H1 (cell line): ENCODE data around the gene ITIH1. TPM values are rescaled to one million over a fixed set of nuclear protein-coding genes. Genes with fewer than 3 reads are reported as not detected.
A peak's percentile ranks its signal among the peaks of the same experiment; 100 is the strongest.

ENCODE experiments used
- CTCF ChIA-PET: fragments of 300-600 bp; sonication (Branson Sonifier 250); formaldehyde crosslinking; loops from one replicate; lab custom pipeline; 2021; ENCODE audit not compliant: partially characterized antibody; lab: Charles Lee
- POLR2A ChIA-PET: fragments of 300-600 bp; sonication (Branson Sonifier 250); formaldehyde crosslinking; loops from one replicate; lab custom pipeline; 2021; ENCODE audit warnings: inconsistent platforms; ENCODE audit not compliant: partially characterized antibody; lab: Charles Lee
- DNase-seq, 2 experiments: peaks; one replicate each; pipeline versions ENCODE4 v3.0.0 to v3.0.0-alpha.2; 2010 to 2022; ENCODE audit warnings: low spot score in 2 of 2, low read depth in 1 of 2, mixed read lengths in 1 of 2
- FAIRE-seq: peaks from 2 replicates; lab custom pipeline; 2011; peaks lifted over from hg19 to GRCh38; lab: Jason Lieb, UNC
- H2AFZ ChIP-seq: 2 replicates; pipeline ENCODE4 v1.8.1; 2012; ENCODE audit warnings: low read length, inconsistent platforms
- H2AK5ac ChIP-seq: 2 replicates; pipeline ENCODE4 v1.6.1; 2013; ENCODE audit warnings: low read depth, low read length
- H2BK120ac ChIP-seq: replicated peaks from 2 replicates; pipeline ENCODE3; 2013; ENCODE audit warnings: low read depth, low read length, inconsistent platforms
- H2BK12ac ChIP-seq: 2 replicates; pipeline ENCODE4 v1.6.1; 2013; ENCODE audit warnings: low read depth, low read length
- H2BK15ac ChIP-seq: 2 replicates; pipeline ENCODE4 v1.6.1; 2013; ENCODE audit warnings: low read length
- H2BK20ac ChIP-seq: 2 replicates; pipeline ENCODE4 v1.6.1; 2013; ENCODE audit warnings: low read length
- H2BK5ac ChIP-seq: 2 replicates; pipeline ENCODE4 v1.6.1; 2013; ENCODE audit warnings: low read depth, low read length
- H3K14ac ChIP-seq: 2 replicates; pipeline ENCODE4 v1.6.1; 2013; ENCODE audit warnings: inconsistent platforms; ENCODE audit not compliant: insufficient read length
- H3K18ac ChIP-seq: 2 replicates; pipeline ENCODE4 v1.6.1; 2013; ENCODE audit warnings: low read length; ENCODE audit errors: extremely low read depth
- H3K23ac ChIP-seq: 2 replicates; pipeline ENCODE4 v1.6.1; 2013; ENCODE audit warnings: inconsistent platforms; ENCODE audit not compliant: insufficient read length
- H3K23me2 ChIP-seq: 2 replicates; pipeline ENCODE4 v1.6.1; 2013; ENCODE audit warnings: low read depth, low read length
- H3K27ac ChIP-seq: 2 replicates; pipeline ENCODE4 v1.6.1; 2011; ENCODE audit warnings: low read depth, low read length, inconsistent platforms
- H3K27me3 ChIP-seq, 4 experiments: replicated peaks in 1 of 4; 1 replicate in 1 of 4; 2 replicates in 3 of 4; pipeline versions ENCODE4 v1.6.1 to v1.8.1; 2011 to 2013; ENCODE audit warnings: low read length in 3 of 4, mild to moderate bottlenecking in 3 of 4, inconsistent platforms in 2 of 4, mixed read lengths in 2 of 4, moderate library complexity in 1 of 4; ENCODE audit not compliant: control insufficient read depth in 3 of 4, insufficient read depth in 3 of 4; ENCODE audit errors: extremely low read depth in 1 of 4
- H3K36me3 ChIP-seq, 4 experiments: 2 replicates each; pipeline versions ENCODE4 v1.6.1 to v1.8.1; 2011 to 2013; ENCODE audit warnings: mild to moderate bottlenecking in 4 of 4, low read length in 3 of 4, moderate library complexity in 2 of 4, control low read depth in 1 of 4, inconsistent platforms in 1 of 4; ENCODE audit not compliant: insufficient read depth in 4 of 4, control insufficient read depth in 2 of 4
- H3K4ac ChIP-seq: replicated peaks from 2 replicates; pipeline ENCODE3; 2013; ENCODE audit warnings: low read length, low read depth, mixed read lengths, inconsistent platforms; ENCODE audit not compliant: insufficient read length
- H3K4me1 ChIP-seq, 4 experiments: replicated peaks in 1 of 4; 1 replicate in 1 of 4; 2 replicates in 3 of 4; pipeline versions ENCODE4 v1.6.1 to v1.8.1; 2011 to 2013; ENCODE audit warnings: low read length in 3 of 4, inconsistent platforms in 2 of 4, mixed read lengths in 1 of 4; ENCODE audit not compliant: insufficient read depth in 4 of 4, control insufficient read depth in 3 of 4
- H3K4me2 ChIP-seq, 2 experiments: 2 replicates each; pipeline versions ENCODE4 v1.6.1 to v1.8.1; 2011 to 2013; ENCODE audit warnings: low read depth in 2 of 2, low read length in 2 of 2, control low read depth in 1 of 2, inconsistent platforms in 1 of 2, mild to moderate bottlenecking in 1 of 2; ENCODE audit not compliant: insufficient read depth in 1 of 2
- H3K4me3 ChIP-seq, 4 experiments: fragments of 200-600, 300-600 bp in 1 of 4; sonication (generic), shearing (Covaris generic), sonication (Bioruptor Twin) in 1 of 4; 2 replicates each; pipeline versions ENCODE4 v1.5.1 to v1.8.1; 2011 to 2016; ENCODE audit warnings: low read length in 4 of 4, low read depth in 3 of 4, control low read depth in 2 of 4, inconsistent platforms in 2 of 4, mild to moderate bottlenecking in 2 of 4, mixed read lengths in 1 of 4, moderate library complexity in 1 of 4; ENCODE audit not compliant: insufficient read depth in 2 of 4; ENCODE audit errors: extremely low read depth in 1 of 4
- H3K56ac ChIP-seq: replicated peaks from 2 replicates; pipeline ENCODE3; 2013; ENCODE audit warnings: low read depth, mild to moderate bottlenecking, mixed read lengths, low read length, inconsistent platforms; ENCODE audit not compliant: insufficient read length
- H3K79me1 ChIP-seq: 2 replicates; pipeline ENCODE4 v1.6.1; 2013; ENCODE audit warnings: low read depth, low read length, control low read depth
- H3K79me2 ChIP-seq, 2 experiments: 2 replicates each; pipeline versions ENCODE4 v1.6.1 to v1.8.1; 2012 to 2013; ENCODE audit warnings: low read length in 2 of 2, mild to moderate bottlenecking in 2 of 2, inconsistent platforms in 1 of 2; ENCODE audit not compliant: insufficient read depth in 2 of 2, control insufficient read depth in 1 of 2
- H3K9ac ChIP-seq, 4 experiments: replicated peaks in 1 of 4; 1 replicate in 1 of 4; 2 replicates in 3 of 4; pipeline versions ENCODE4 v1.6.1 to v1.8.1; 2011 to 2013; ENCODE audit warnings: low read depth in 3 of 4, low read length in 3 of 4, control low read depth in 2 of 4, mild to moderate bottlenecking in 2 of 4, moderate library complexity in 2 of 4, inconsistent platforms in 1 of 4; ENCODE audit errors: extremely low read depth in 1 of 4
- H3K9me3 ChIP-seq, 2 experiments: 2 replicates each; pipeline versions ENCODE4 v1.6.1 to v1.8.1; 2012 to 2013; ENCODE audit warnings: mild to moderate bottlenecking in 2 of 2, moderate library complexity in 2 of 2, control low read depth in 1 of 2, inconsistent platforms in 1 of 2, low read depth in 1 of 2, low read length in 1 of 2, mixed read lengths in 1 of 2; ENCODE audit not compliant: insufficient read depth in 2 of 2
- H4K20me1 ChIP-seq, 2 experiments: replicated peaks in 1 of 2; 2 replicates each; pipeline versions ENCODE3 to v1.8.1; 2011 to 2013; ENCODE audit warnings: inconsistent platforms in 2 of 2, low read length in 2 of 2, mild to moderate bottlenecking in 1 of 2; ENCODE audit not compliant: insufficient read depth in 2 of 2, control insufficient read depth in 1 of 2
- H4K5ac ChIP-seq: 2 replicates; pipeline ENCODE4 v1.6.1; 2013; ENCODE audit warnings: low read length, low read depth, mixed read lengths, inconsistent platforms; ENCODE audit not compliant: insufficient read length
- H4K8ac ChIP-seq: 2 replicates; pipeline ENCODE4 v1.8.0; 2013; ENCODE audit warnings: mild to moderate bottlenecking, moderate library complexity, low read length, inconsistent platforms; ENCODE audit not compliant: insufficient read depth; ENCODE audit errors: extremely low read depth
- H4K91ac ChIP-seq: replicated peaks from 2 replicates; pipeline ENCODE3; 2013; ENCODE audit warnings: low read length, mixed read lengths, inconsistent platforms; ENCODE audit not compliant: insufficient read length
- BACH1 ChIP-seq: IDR thresholded peaks from 2 replicates; pipeline ENCODE4 v1.6.1; 2012; ENCODE audit warnings: low read length, improper control_type of control experiment
- KDM1A ChIP-seq: fragments of 200-600, 300-600 bp; sonication (generic); IDR thresholded peaks from 2 replicates; pipeline ENCODE4 v1.7.1; 2016; ENCODE audit warnings: mild to moderate bottlenecking, low read length, borderline replicate concordance
- RFX5 ChIP-seq: IDR thresholded peaks from 2 replicates; pipeline ENCODE4 v1.6.1; 2011; ENCODE audit warnings: low read depth, low read length, improper control_type of control experiment, borderline replicate concordance
- SIRT6 ChIP-seq: IDR thresholded peaks from one replicate; pipeline ENCODE4 v1.7.1; 2012; ENCODE audit warnings: low read length, inconsistent platforms
- WGBS, 2 experiments: shearing (Covaris generic) in 1 of 2; methylation state at CpG; one replicate each; pipeline versions ENCODE4 v1.1.6 to v1.1.7; 2013 to 2015; ENCODE audit warnings: low lambda C conversion rate in 2 of 2, mixed read lengths in 2 of 2, inconsistent platforms in 1 of 2, low coverage in 1 of 2, missing lambda C conversion rate in 1 of 2; ENCODE audit not compliant: insufficient replicate concordance in 2 of 2, insufficient coverage in 1 of 2, insufficient read length in 1 of 2; ENCODE audit errors: extremely low coverage in 1 of 2, missing lambda C conversion rate in 1 of 2; 5-methylcytosine and 5-hydroxymethylcytosine counted together
- polyA plus RNA-seq, 7 experiments: library from polyadenylated mRNA; depleted of rRNA in 3 of 7; stranded (reverse) in 5 of 7; unstranded in 2 of 7; fragments of >200 nt in 5 of 7; fragments of 200-250 nt in 2 of 7; gene quantifications; 1 replicate in 5 of 7; 2 replicates in 1 of 7; 4 replicates in 1 of 7; pipeline versions ENCODE4 v1.2.1 to v1.2.3, GENCODE V29; 2011 to 2013; ENCODE audit warnings: missing spikeins in 2 of 7, mixed read lengths in 2 of 7
- total RNA-seq: library from RNA; stranded (reverse); fragmentation: NEBNext Ultra II Directional; extraction: Animal tissue kit (Norgen Biotek cat#: 25700); gene quantifications from 2 replicates; pipeline ENCODE4 v1.2.1, GENCODE V29; 2021

The ITIH1 gene
- total and polyA plus RNA-seq, 2 of the 8 experiments (the other 6 are each of a cell fraction or from before 2014, with no cell fraction given) = not detected

GRCh38 chr3:52790337-52790736 is 12.9 kb downstream of the ITIH1 start:
- H3K9ac ChIP-seq = no peak overlapping the region
- H2AK5ac ChIP-seq = no peak overlapping the region
- no peak overlapping the region for H3K23ac ChIP-seq
- H3K4me2 ChIP-seq = no peak overlapping the region
- 0 out of 2 replicates have a peak overlapping the region, but pooled peaks have one; percentile 18 for H2BK20ac ChIP-seq
- H3K23me2 ChIP-seq = no peaks in the 10 kb centered on the region
- DNase-seq = no peak
- no peak overlapping the region for H4K8ac ChIP-seq
- FAIRE-seq = no peak
- H3K79me2 ChIP-seq = no peaks in the 10 kb centered on the region
- WGBS, 2 experiments = 85% methylated on average over 7 of the region's 7 CpGs; no CpG with 5 or more reads in 1 of the 2 experiments
- no peaks in the 10 kb centered on the region for H3K4me1 ChIP-seq
- no peak overlapping the region for H2BK12ac ChIP-seq
- H2AFZ ChIP-seq = no peak overlapping the region
- ChIA-PET POLR2A (interaction anchor here (0.8 to 2.5 kb wide), 3 partner anchors 9 to 22 kb away, joined by 3 to 10 read pairs (median 3); partner anchors contain the start of gene NEK4), CTCF (interaction anchor here (0.7 to 3.4 kb wide), 7 partner anchors 9 to 107 kb away, joined by 3 to 28 read pairs (median 3); partner anchors contain the start of gene STIMATE)
- no peak for TF ChIP-seq RFX5
- TF ChIP-seq BACH1 = no peak
- TF ChIP-seq SIRT6 = no peak
- peak; percentile 68; the same call in 1 of the 2 replicates for TF ChIP-seq KDM1A
- H3K9me3 ChIP-seq = no peaks in the 10 kb centered on the region
- H3K36me3 ChIP-seq = no peaks in the 10 kb centered on the region
- H2BK15ac ChIP-seq = no peak overlapping the region
- no peaks in the 10 kb centered on the region for H3K27me3 ChIP-seq
- no peak overlapping the region for H3K14ac ChIP-seq
- H4K91ac ChIP-seq = no peak overlapping the region
- H4K20me1 ChIP-seq = peaks cover 0 to 3% of the 10 kb centered on the region in 2 experiments
- H2BK5ac ChIP-seq = 0 out of 2 replicates have a peak overlapping the region, but pooled peaks have one; percentile 21
- no peak overlapping the region for H4K5ac ChIP-seq
- no peak overlapping the region for H3K56ac ChIP-seq
- H3K27ac ChIP-seq = no peak overlapping the region
- no peaks in the 10 kb centered on the region for H3K79me1 ChIP-seq
- H2BK120ac ChIP-seq = no peak overlapping the region
- no peak overlapping the region for H3K4ac ChIP-seq
- no peak overlapping the region for H3K18ac ChIP-seq
- no peak overlapping the region for H3K4me3 ChIP-seq
